MM.1S (cell line): ENCODE data around the gene ETV6.

Experiments
- CTCF ChIP-seq: fragments of 300-600 bp; sonication (generic); IDR thresholded peaks from 2 replicates; pipeline ENCODE4 v1.5.1; 2016; ENCODE audit warnings: antibody characterized with exemption, low read length, mixed read lengths
- EZH2 ChIP-seq: fragments of 300-600 bp; sonication (generic); optimal IDR thresholded peaks from 2 replicates; pipeline ENCODE3; 2017; ENCODE audit warnings: low read depth, mild to moderate bottlenecking, antibody characterized with exemption, low read length, mixed read lengths
- EZH2phosphoT487 ChIP-seq: fragments of 300-600 bp; sonication (generic); IDR thresholded peaks from 2 replicates; pipeline ENCODE4 v1.6.1; 2018; ENCODE audit warnings: antibody characterized with exemption, low read length

DNA sequence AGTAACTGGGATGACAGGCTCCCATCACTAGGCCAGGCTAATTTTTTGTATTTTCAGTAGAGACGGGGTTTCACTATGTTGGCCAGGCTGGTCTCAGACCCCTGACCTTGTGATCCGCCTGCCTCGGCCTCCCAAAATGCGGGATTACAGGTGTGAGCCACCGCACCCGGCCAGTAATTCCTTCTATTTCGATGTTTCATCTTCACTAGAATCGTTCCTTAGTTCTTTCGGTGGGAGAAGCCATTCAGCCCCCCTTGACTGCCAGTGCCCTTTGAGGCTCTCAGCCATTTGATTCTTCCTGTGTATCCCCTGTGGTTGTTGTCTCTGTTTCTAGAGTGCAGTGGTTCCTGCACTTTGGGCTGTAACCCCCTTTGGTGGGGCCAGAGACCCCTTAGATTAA lies 174.1 kb downstream of the ETV6 start:
- TF ChIP-seq CTCF: no peak
- TF ChIP-seq EZH2: no peak
- TF ChIP-seq EZH2phosphoT487: no peak
